ENCODE data around the gene RELT. TPM values are rescaled to one million over a fixed set of nuclear protein-coding genes. Genes with fewer than 3 reads are reported as not detected.

RELT gene
- total RNA-seq, 1 experiment from 2014 or later, result 13.8 TPM

- H2AFZ ChIP-seq (ENCODE audit: low read depth, low read length, poor library complexity, severe bottlenecking), result no peak overlapping the region
- H3K4me2 ChIP-seq (ENCODE audit: low read length), result no peak overlapping the region
- ChIA-PET CTCF (no interaction called here), RAD21 (ENCODE audit: low non-redundant PET in 1 of 2, low total read pairs in 2 of 2, uncharacterized antibody in 2 of 2, unreplicated experiment in 2 of 2) (no interaction called here), POLR2A (no interaction called here)
- peaks cover 7 to 44% of the 10 kb centered on the region in 2 experiments; a peak in 3 of 4 replicates for H3K4me1 ChIP-seq (ENCODE audit: control insufficient read depth in 1 of 2, insufficient read depth in 2 of 2, low read length in 2 of 2)
- H3K36me3 ChIP-seq (ENCODE audit: control insufficient read depth in 1 of 2, insufficient read depth in 2 of 2, low read length in 2 of 2), result peaks cover 0 to 10% of the 10 kb centered on the region in 2 experiments; a peak in 1 of 4 replicates
- TF ChIP-seq TCF7L2 (IDR thresholded peaks at IDR 0.05; ENCODE audit: borderline replicate concordance, extremely low read depth, insufficient read depth, insufficient read length) (no peak), ZNF274 (IDR thresholded peaks at IDR 0.05; ENCODE audit: low read depth, low read length) (no peak), POLR2A (IDR thresholded peaks at IDR 0.05; ENCODE audit: borderline replicate concordance, extremely low read depth, insufficient read depth, insufficient read length) (no peak), JUND (IDR thresholded peaks at IDR 0.05) (no peak), CTCF (IDR thresholded peaks at IDR 0.05 in 2 of 3, conservative IDR thresholded peaks at IDR 0.05 in 1 of 3; ENCODE audit: borderline replicate concordance in 1 of 3, insufficient read depth in 1 of 3, low read depth in 2 of 3, low read length in 2 of 3) (no peak), CEBPB (IDR thresholded peaks at IDR 0.05; ENCODE audit: low read depth) (no peak), SRF (IDR thresholded peaks at IDR 0.05; ENCODE audit: low read depth) (no peak), ELF1 (IDR thresholded peaks at IDR 0.05; ENCODE audit: borderline replicate concordance, low read depth) (no peak), EZH2phosphoT487 (IDR thresholded peaks at IDR 0.05; ENCODE audit: borderline replicate concordance) (no peak)
- TF ChIP-seq, protein P1, sequence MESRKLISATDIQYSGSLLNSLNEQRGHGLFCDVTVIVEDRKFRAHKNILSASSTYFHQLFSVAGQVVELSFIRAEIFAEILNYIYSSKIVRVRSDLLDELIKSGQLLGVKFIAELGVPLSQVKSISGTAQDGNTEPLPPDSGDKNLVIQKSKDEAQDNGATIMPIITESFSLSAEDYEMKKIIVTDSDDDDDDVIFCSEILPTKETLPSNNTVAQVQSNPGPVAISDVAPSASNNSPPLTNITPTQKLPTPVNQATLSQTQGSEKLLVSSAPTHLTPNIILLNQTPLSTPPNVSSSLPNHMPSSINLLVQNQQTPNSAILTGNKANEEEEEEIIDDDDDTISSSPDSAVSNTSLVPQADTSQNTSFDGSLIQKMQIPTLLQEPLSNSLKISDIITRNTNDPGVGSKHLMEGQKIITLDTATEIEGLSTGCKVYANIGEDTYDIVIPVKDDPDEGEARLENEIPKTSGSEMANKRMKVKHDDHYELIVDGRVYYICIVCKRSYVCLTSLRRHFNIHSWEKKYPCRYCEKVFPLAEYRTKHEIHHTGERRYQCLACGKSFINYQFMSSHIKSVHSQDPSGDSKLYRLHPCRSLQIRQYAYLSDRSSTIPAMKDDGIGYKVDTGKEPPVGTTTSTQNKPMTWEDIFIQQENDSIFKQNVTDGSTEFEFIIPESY (IDR thresholded peaks at IDR 0.05; ENCODE audit: extremely low read depth, insufficient replicate concordance, low read length), result no peak
- TF ChIP-seq, protein P2, sequence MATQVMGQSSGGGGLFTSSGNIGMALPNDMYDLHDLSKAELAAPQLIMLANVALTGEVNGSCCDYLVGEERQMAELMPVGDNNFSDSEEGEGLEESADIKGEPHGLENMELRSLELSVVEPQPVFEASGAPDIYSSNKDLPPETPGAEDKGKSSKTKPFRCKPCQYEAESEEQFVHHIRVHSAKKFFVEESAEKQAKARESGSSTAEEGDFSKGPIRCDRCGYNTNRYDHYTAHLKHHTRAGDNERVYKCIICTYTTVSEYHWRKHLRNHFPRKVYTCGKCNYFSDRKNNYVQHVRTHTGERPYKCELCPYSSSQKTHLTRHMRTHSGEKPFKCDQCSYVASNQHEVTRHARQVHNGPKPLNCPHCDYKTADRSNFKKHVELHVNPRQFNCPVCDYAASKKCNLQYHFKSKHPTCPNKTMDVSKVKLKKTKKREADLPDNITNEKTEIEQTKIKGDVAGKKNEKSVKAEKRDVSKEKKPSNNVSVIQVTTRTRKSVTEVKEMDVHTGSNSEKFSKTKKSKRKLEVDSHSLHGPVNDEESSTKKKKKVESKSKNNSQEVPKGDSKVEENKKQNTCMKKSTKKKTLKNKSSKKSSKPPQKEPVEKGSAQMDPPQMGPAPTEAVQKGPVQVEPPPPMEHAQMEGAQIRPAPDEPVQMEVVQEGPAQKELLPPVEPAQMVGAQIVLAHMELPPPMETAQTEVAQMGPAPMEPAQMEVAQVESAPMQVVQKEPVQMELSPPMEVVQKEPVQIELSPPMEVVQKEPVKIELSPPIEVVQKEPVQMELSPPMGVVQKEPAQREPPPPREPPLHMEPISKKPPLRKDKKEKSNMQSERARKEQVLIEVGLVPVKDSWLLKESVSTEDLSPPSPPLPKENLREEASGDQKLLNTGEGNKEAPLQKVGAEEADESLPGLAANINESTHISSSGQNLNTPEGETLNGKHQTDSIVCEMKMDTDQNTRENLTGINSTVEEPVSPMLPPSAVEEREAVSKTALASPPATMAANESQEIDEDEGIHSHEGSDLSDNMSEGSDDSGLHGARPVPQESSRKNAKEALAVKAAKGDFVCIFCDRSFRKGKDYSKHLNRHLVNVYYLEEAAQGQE (IDR thresholded peaks at IDR 0.05; ENCODE audit: low read depth), result no peak
- TF ChIP-seq, protein P3, sequence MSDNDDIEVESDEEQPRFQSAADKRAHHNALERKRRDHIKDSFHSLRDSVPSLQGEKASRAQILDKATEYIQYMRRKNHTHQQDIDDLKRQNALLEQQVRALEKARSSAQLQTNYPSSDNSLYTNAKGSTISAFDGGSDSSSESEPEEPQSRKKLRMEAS (IDR thresholded peaks at IDR 0.05), result no peak
- no peaks in the 10 kb centered on the region; the same call in 1 of the 2 replicates for H4K20me1 ChIP-seq (ENCODE audit: insufficient read depth)
- H3K27me3 ChIP-seq (ENCODE audit: insufficient read depth, low read length), result no peaks in the 10 kb centered on the region
- no peak for DNase-seq (ENCODE audit: low read depth, low spot score)
- peaks cover 100% of the 10 kb centered on the region for H3K79me2 ChIP-seq (ENCODE audit: insufficient read depth, low read length)
- no peak overlapping the region for H3K9ac ChIP-seq (ENCODE audit: low read length)
- H3K9me3 ChIP-seq (ENCODE audit: control insufficient read depth in 1 of 2, insufficient read depth in 1 of 2, low read depth in 1 of 2, low read length in 2 of 2), result no peaks in the 10 kb centered on the region
- H3K27ac ChIP-seq (ENCODE audit: low read depth, low read length), result no peak overlapping the region
- no TSS peak for BruUV-seq (replicated peaks)
- H3K4me3 ChIP-seq (replicated peaks in 1 of 2; ENCODE audit: low read depth in 1 of 2, low read length in 2 of 2), result no peak overlapping the region
- ATAC-seq, result no peak
- intact Hi-C loops (cut with micrococcal nuclease), result no loop called here
- H3K9me2 ChIP-seq (ENCODE audit: insufficient read depth), result no peaks in the 10 kb centered on the region
Observed at GRCh38 chr11:73382183-73382582, 6.0 kb downstream of the RELT start.
